ENCODE measurements around the gene GNB3. TPM values are rescaled to one million over a fixed set of nuclear protein-coding genes. Genes with fewer than 3 reads are reported as not detected.
"Not testable (repeated sequence)": the region's sequence is repeated elsewhere in the genome, so short reads cannot be mapped to it uniquely, and the experiment has no call there.

GNB3 gene
- total and polyA plus RNA-seq, 4 donors = under 0.01 to 0.12 TPM; not detected in 2

- no peaks in the 10 kb centered on the region for H3K9me3 ChIP-seq (ENCODE audit: control insufficient read depth in 4 of 4, low read length in 3 of 4)
- H3K36me3 ChIP-seq (ENCODE audit: control insufficient read depth in 4 of 4, insufficient read depth in 3 of 4, low read depth in 1 of 4, low read length in 3 of 4) = no peaks in the 10 kb centered on the region
- no peak for DNase-seq (ENCODE audit: low spot score)
- no peaks in the 10 kb centered on the region for H3K27me3 ChIP-seq (ENCODE audit: control insufficient read depth in 4 of 4, insufficient read depth in 4 of 4, low read length in 3 of 4)
- peak overlapping the region; percentile 43 to 68 (median 55) for H3K4me3 ChIP-seq (ENCODE audit: low read depth in 1 of 3, low read length in 3 of 3)
- 86% methylated on average over 5 of the region's 5 CpGs for WGBS
- TF ChIP-seq SP1 (IDR thresholded peaks at IDR 0.05) = no peak
- no peak for TF ChIP-seq NR2F2 (IDR thresholded peaks at IDR 0.05)
- TF ChIP-seq MAX (IDR thresholded peaks at IDR 0.05) = no peak
- TF ChIP-seq HNF4G (IDR thresholded peaks at IDR 0.05) = no peak
- no peak for TF ChIP-seq ATF3 (IDR thresholded peaks at IDR 0.05)
- no peak for TF ChIP-seq FOXA1 (IDR thresholded peaks at IDR 0.05)
- TF ChIP-seq CTCF (IDR thresholded peaks at IDR 0.05; ENCODE audit: low read depth, low read length, missing input control) = no peak
- no peak for TF ChIP-seq ZBTB33 (IDR thresholded peaks at IDR 0.05)
- TF ChIP-seq FOXA2 (IDR thresholded peaks at IDR 0.05) = no peak
- TF ChIP-seq REST (IDR thresholded peaks at IDR 0.05) = no peak
- TF ChIP-seq TAF1 (conservative IDR thresholded peaks at IDR 0.05) = no peak
- no peak for TF ChIP-seq HNF4A (conservative IDR thresholded peaks at IDR 0.05)
- no peak for TF ChIP-seq RXRA (IDR thresholded peaks at IDR 0.05)
- TF ChIP-seq JUND (IDR thresholded peaks at IDR 0.05) = no peak
- no peak for TF ChIP-seq EGR1 (IDR thresholded peaks at IDR 0.05; ENCODE audit: low read depth in 2 of 2)
- TF ChIP-seq YY1 (IDR thresholded peaks at IDR 0.05) = no peak
- no peak for TF ChIP-seq RAD21 (IDR thresholded peaks at IDR 0.05)
- peak overlapping the region; percentile 89 to 91 for H3K27ac ChIP-seq (ENCODE audit: low read depth in 1 of 2, low read length in 2 of 2)
- H3K9ac ChIP-seq (ENCODE audit: low read depth in 1 of 2, low read length in 2 of 2) = peak overlapping the region; percentile 84 to 85
- H3K4me1 ChIP-seq (ENCODE audit: control insufficient read depth in 4 of 4, insufficient read depth in 4 of 4, low read length in 3 of 4) = peaks cover 2 to 14% (median 8%) of the 10 kb centered on the region in 4 donors
Observed at GRCh38 chr12:6891646-6892001, 50.9 kb downstream of the GNB3 start.

- 97% methylated on average over 3 of the region's 3 CpGs for WGBS
- H3K9ac ChIP-seq (ENCODE audit: low read depth in 1 of 2, low read length in 2 of 2); H3K36me3 ChIP-seq (ENCODE audit: control insufficient read depth in 4 of 4, insufficient read depth in 3 of 4, low read depth in 1 of 4, low read length in 3 of 4); DNase-seq (ENCODE audit: low spot score); H3K4me3 ChIP-seq (ENCODE audit: low read depth in 1 of 3, low read length in 3 of 3); H3K27ac ChIP-seq (ENCODE audit: low read depth in 1 of 2, low read length in 2 of 2); H3K9me3 ChIP-seq (ENCODE audit: control insufficient read depth in 4 of 4, low read length in 3 of 4); H3K27me3 ChIP-seq (ENCODE audit: control insufficient read depth in 4 of 4, insufficient read depth in 4 of 4, low read length in 3 of 4): not testable (repeated sequence)
- H3K4me1 ChIP-seq (ENCODE audit: control insufficient read depth in 4 of 4, insufficient read depth in 4 of 4, low read length in 3 of 4) = peaks cover 2 to 14% (median 8%) of the 10 kb centered on the region in 4 donors
Observed at GRCh38 chr12:6892683-6893082, 52.0 kb downstream of the GNB3 start.
